DMS153 (cell line): Measurements from ENCODE around the gene NFATC3.
"Not testable (repeated sequence)": the region's sequence is repeated elsewhere in the genome, so short reads cannot be mapped to it uniquely, and the experiment has no call there.

Source experiments
- DNase-seq: peaks from one replicate; lab custom pipeline; 2025; lab: John Stamatoyannopoulos, UW

Gene NFATC3

GRCh38 chr16:68120496-68120895, 35.3 kb downstream of the NFATC3 start:
- not testable (repeated sequence) for DNase-seq

GRCh38 chr16:68126395-68126794, 41.2 kb downstream of the NFATC3 start:
- DNase-seq: no peak

GRCh38 chr16:68128577-68129305, 43.6 kb downstream of the NFATC3 start:
- DNase-seq: no peak

- no peak for DNase-seq
Measured at GRCh38 chr16:68130520-68130919, 45.4 kb downstream of the NFATC3 start.

- DNase-seq: no peak
Measured at GRCh38 chr16:68131813-68132706, 46.9 kb downstream of the NFATC3 start.

GRCh38 chr16:68133000-68133399, 47.8 kb downstream of the NFATC3 start:
- not testable (repeated sequence) for DNase-seq

GRCh38 chr16:68134644-68135043, 49.5 kb downstream of the NFATC3 start:
- no peak for DNase-seq

GRCh38 chr16:68136515-68136914, 51.3 kb downstream of the NFATC3 start:
- DNase-seq: no peak

- DNase-seq: no peak
Measured at GRCh38 chr16:68144008-68144407, 58.8 kb downstream of the NFATC3 start.

GRCh38 chr16:68146585-68146984, 61.4 kb downstream of the NFATC3 start:
- no peak for DNase-seq

- no peak for DNase-seq
Measured at GRCh38 chr16:68147444-68147843, 62.3 kb downstream of the NFATC3 start.

GRCh38 chr16:68149596-68149995, 64.4 kb downstream of the NFATC3 start:
- no peak for DNase-seq

- no peak for DNase-seq
Measured at GRCh38 chr16:68155425-68155824, 70.3 kb downstream of the NFATC3 start.

GRCh38 chr16:68162413-68162812, 77.2 kb downstream of the NFATC3 start:
- DNase-seq: no peak

GRCh38 chr16:68163275-68163674, 78.1 kb downstream of the NFATC3 start:
- DNase-seq: not testable (repeated sequence)

GRCh38 chr16:68166264-68166663, 81.1 kb downstream of the NFATC3 start:
- DNase-seq: no peak

GRCh38 chr16:68179196-68179795, 94.1 kb downstream of the NFATC3 start:
- no peak for DNase-seq

GRCh38 chr16:68179855-68180254, 94.7 kb downstream of the NFATC3 start:
- no peak for DNase-seq

- no peak for DNase-seq
Measured at GRCh38 chr16:68183046-68183445, 97.9 kb downstream of the NFATC3 start.

GRCh38 chr16:68186877-68187276, 101.7 kb downstream of the NFATC3 start:
- no peak for DNase-seq

GRCh38 chr16:68187505-68187904, 102.3 kb downstream of the NFATC3 start:
- DNase-seq: no peak

- no peak for DNase-seq
Measured at GRCh38 chr16:68188170-68188569, 103.0 kb downstream of the NFATC3 start.

GRCh38 chr16:68190081-68190480, 104.9 kb downstream of the NFATC3 start:
- DNase-seq: no peak
